Measurements from ENCODE around the gene CA10.

Gene CA10

GRCh38 chr17:51855806-51856205 is 302.7 kb downstream of the CA10 start:
- no peak for DNase-seq

GRCh38 chr17:51853857-51854256 is 304.7 kb downstream of the CA10 start:
- DNase-seq: no peak

- DNase-seq: no peak
Measured at GRCh38 chr17:51852603-51853002, 305.9 kb downstream of the CA10 start.

GRCh38 chr17:51850201-51850600 is 308.3 kb downstream of the CA10 start:
- no peak for DNase-seq

- DNase-seq: no peak
Measured at GRCh38 chr17:51848451-51848850, 310.1 kb downstream of the CA10 start.

GRCh38 chr17:51846566-51846965 is 311.9 kb downstream of the CA10 start:
- DNase-seq: no peak

GRCh38 chr17:51845776-51846175 is 312.7 kb downstream of the CA10 start:
- DNase-seq: no peak

GRCh38 chr17:51842763-51843162 is 315.8 kb downstream of the CA10 start:
- no peak for DNase-seq

GRCh38 chr17:51841669-51842068 is 316.8 kb downstream of the CA10 start:
- DNase-seq: no peak

- no peak for DNase-seq
Measured at GRCh38 chr17:51840688-51841087, 317.8 kb downstream of the CA10 start.

- DNase-seq: no peak
Measured at GRCh38 chr17:51833620-51834019, 324.9 kb downstream of the CA10 start.

GRCh38 chr17:51833045-51833444 is 325.5 kb downstream of the CA10 start:
- DNase-seq: no peak

GRCh38 chr17:51830886-51831285 is 327.6 kb downstream of the CA10 start:
- no peak for DNase-seq

- no peak for DNase-seq
Measured at GRCh38 chr17:51830451-51830850, 328.1 kb downstream of the CA10 start.

GRCh38 chr17:51828901-51829300 is 329.6 kb downstream of the CA10 start:
- DNase-seq: no peak

GRCh38 chr17:51827140-51827539 is 331.4 kb downstream of the CA10 start:
- DNase-seq: no peak

GRCh38 chr17:51820766-51821165 is 337.7 kb downstream of the CA10 start:
- DNase-seq: no peak

- no peak for DNase-seq
Measured at GRCh38 chr17:51820252-51820651, 338.3 kb downstream of the CA10 start.

- DNase-seq: peak; percentile 37
Measured at GRCh38 chr17:51819341-51820219, 338.9 kb downstream of the CA10 start.

GRCh38 chr17:51818777-51819176 is 339.7 kb downstream of the CA10 start:
- DNase-seq: no peak

GRCh38 chr17:51817955-51818354 is 340.6 kb downstream of the CA10 start:
- DNase-seq: no peak

- DNase-seq: no peak
Measured at GRCh38 chr17:51817117-51817516, 341.4 kb downstream of the CA10 start.

GRCh38 chr17:51815097-51815496 is 343.4 kb downstream of the CA10 start:
- no peak for DNase-seq

GRCh38 chr17:51814521-51814920 is 344.0 kb downstream of the CA10 start:
- DNase-seq: no peak

- no peak for DNase-seq
Measured at GRCh38 chr17:51813784-51814174, 344.7 kb downstream of the CA10 start.

All from left hindlimb (tissue), 1 donor.